PC-9 (cell line): ENCODE measurements around the gene ARFIP1. TPM values are rescaled to one million over a fixed set of nuclear protein-coding genes. Genes with fewer than 3 reads are reported as not detected.

Experiments
- BruUV-seq: library from RNA; stranded (reverse); fragments of 400-500 nt; replicated peaks from 2 replicates; lab custom pipeline; 2021; lab: Mats Ljungman, UMichigan
- CTCF ChIA-PET: fragments of 300-600 bp; sonication (Branson Sonifier 250); formaldehyde crosslinking; loops from one replicate; lab custom pipeline; 2022; ENCODE audit warnings: antibody characterized with exemption; lab: Charles Lee
- POLR2A ChIA-PET: fragments of 300-600 bp; sonication (Branson Sonifier 250); formaldehyde crosslinking; loops from one replicate; lab custom pipeline; 2022; ENCODE audit warnings: antibody characterized with exemption; ENCODE audit not compliant: unreplicated experiment; lab: Charles Lee
- DNase-seq, 2 experiments: peaks; one replicate each; pipeline versions ENCODE4 v3.0.0 to v3.0.0-alpha.2; 2015 to 2022; ENCODE audit warnings: mixed read lengths in 1 of 2
- H2AFZ ChIP-seq: fragments of 200-600 bp; sonication (generic); 2 replicates; pipeline ENCODE4 v1.8.1; 2017; ENCODE audit warnings: antibody characterized with exemption
- H3F3A ChIP-seq: fragments of 200-600 bp; sonication (generic); 2 replicates; pipeline ENCODE4 v1.8.1; 2017; ENCODE audit warnings: antibody characterized with exemption, mild to moderate bottlenecking, low read depth; ENCODE audit not compliant: insufficient read depth
- H3K27ac ChIP-seq: fragments of 200-600 bp; sonication (generic); 2 replicates; pipeline ENCODE4 v1.6.1; 2016; ENCODE audit warnings: mixed run types
- H3K27me3 ChIP-seq: fragments of 200-600 bp; sonication (generic); 2 replicates; pipeline ENCODE4 v1.6.1; 2016; ENCODE audit warnings: low read depth, mixed run types; ENCODE audit not compliant: insufficient read depth
- H3K36me3 ChIP-seq: fragments of 200-600 bp; sonication (generic); 2 replicates; pipeline ENCODE4 v1.6.1; 2016; ENCODE audit warnings: low read depth, mixed run types
- H3K4me1 ChIP-seq: fragments of 200-600 bp; sonication (generic); replicated peaks from 2 replicates; pipeline ENCODE4 v1.6.1; 2016; ENCODE audit warnings: mixed run types; ENCODE audit not compliant: insufficient read depth
- H3K4me2 ChIP-seq: fragments of 200-600 bp; sonication (generic); 2 replicates; pipeline ENCODE4 v1.6.1; 2017; ENCODE audit warnings: mixed run types
- H3K4me3 ChIP-seq: fragments of 200-600 bp; sonication (generic); 2 replicates; pipeline ENCODE4 v1.6.1; 2016; ENCODE audit warnings: mixed run types
- H3K79me2 ChIP-seq: fragments of 200-600 bp; sonication (generic); 2 replicates; pipeline ENCODE4 v1.6.1; 2017; ENCODE audit warnings: low read depth, mixed run types
- H3K9me2 ChIP-seq: fragments of 200-600 bp; sonication (generic); 2 replicates; pipeline ENCODE4 v1.8.1; 2017; ENCODE audit warnings: mild to moderate bottlenecking; ENCODE audit not compliant: insufficient read depth
- H3K9me3 ChIP-seq: fragments of 200-600 bp; sonication (generic); 2 replicates; pipeline ENCODE4 v1.8.1; 2016; ENCODE audit warnings: low read depth; ENCODE audit not compliant: insufficient read depth
- H4K20me1 ChIP-seq: fragments of 200-600 bp; sonication (generic); 2 replicates; pipeline ENCODE4 v1.8.1; 2017; ENCODE audit not compliant: insufficient read depth
- EZH2 ChIP-seq: fragments of 200-600 bp; sonication (generic); IDR thresholded peaks from 2 replicates; pipeline ENCODE4 v1.8.0; 2017; ENCODE audit warnings: antibody characterized with exemption, low read depth
- intact Hi-C: fragments of 100-400 bp; cut with micrococcal nuclease; formaldehyde crosslinking; loops from one replicate; pipeline ENCODE4 v1.10.0; 2022; ENCODE audit not compliant: unreplicated experiment
- total RNA-seq: library from RNA; stranded (reverse); gene quantifications from 2 replicates; pipeline ENCODE4 v1.2.3, GENCODE V29; 2021
- TF ChIP-seq, protein P1 (sequence below): fragments of 200-600 bp; sonication (generic); conservative IDR thresholded peaks from 2 replicates; pipeline ENCODE4 v1.6.1; 2017; ENCODE audit warnings: mixed run types, antibody characterized with exemption, mild to moderate bottlenecking, moderate library complexity

ARFIP1 gene
- total RNA-seq, 1 experiment from 2014 or later: 38.4 TPM

DNA sequence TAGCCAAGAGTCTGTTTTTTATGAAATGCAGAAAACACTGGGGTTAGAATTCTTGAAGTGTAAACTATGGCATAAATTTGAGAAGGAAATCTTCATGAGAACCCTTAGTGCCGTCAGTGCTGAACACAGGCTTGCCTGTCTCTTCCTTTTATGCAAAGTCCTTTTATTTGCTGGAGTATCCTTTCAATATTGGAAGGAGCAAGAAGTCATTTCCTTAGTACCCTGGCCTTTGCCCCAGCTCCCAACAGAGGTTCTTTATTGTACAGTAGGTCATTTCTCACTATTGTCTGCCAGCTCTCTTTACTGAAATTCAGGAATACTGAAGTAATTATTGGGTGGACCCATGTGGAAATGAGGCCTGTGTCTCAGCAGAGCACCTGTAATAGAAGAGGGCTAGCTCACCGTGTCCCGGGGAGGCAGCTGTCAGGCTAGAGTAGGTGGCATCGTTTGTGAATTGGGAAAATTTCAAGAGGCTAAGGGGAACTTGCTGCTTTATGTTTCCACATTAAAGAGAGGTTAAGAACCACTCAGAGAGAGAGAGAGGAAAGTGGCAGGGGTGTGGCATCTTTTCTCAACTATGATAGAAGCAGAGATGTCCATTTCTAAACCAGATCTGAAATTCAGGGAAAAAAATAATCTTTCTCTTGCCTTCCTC, 165.0 kb downstream of the ARFIP1 start:
- Histone ChIP-seq H3K4me1 (no peaks in the 10 kb centered on the region), H3K9me2 (no peaks in the 10 kb centered on the region), H3K9me3 (no peaks in the 10 kb centered on the region), H3K36me3 (no peaks in the 10 kb centered on the region), H3K27me3 (no peaks in the 10 kb centered on the region), H3K79me2 (no peaks in the 10 kb centered on the region), H3K4me2 (no peak overlapping the region), H2AFZ (no peak overlapping the region), H4K20me1 (no peaks in the 10 kb centered on the region), H3K4me3 (no peak overlapping the region), H3K27ac (no peak overlapping the region), H3F3A (no peaks in the 10 kb centered on the region)
- CTCF ChIA-PET: interaction anchor here (0.5 kb wide), 1 partner anchor 300 kb away, joined by 3 read pairs; no protein-coding TSS in a partner anchor
- intact Hi-C loops: no loop called here
- TF ChIP-seq EZH2: no peak
- TF ChIP-seq, protein P1, sequence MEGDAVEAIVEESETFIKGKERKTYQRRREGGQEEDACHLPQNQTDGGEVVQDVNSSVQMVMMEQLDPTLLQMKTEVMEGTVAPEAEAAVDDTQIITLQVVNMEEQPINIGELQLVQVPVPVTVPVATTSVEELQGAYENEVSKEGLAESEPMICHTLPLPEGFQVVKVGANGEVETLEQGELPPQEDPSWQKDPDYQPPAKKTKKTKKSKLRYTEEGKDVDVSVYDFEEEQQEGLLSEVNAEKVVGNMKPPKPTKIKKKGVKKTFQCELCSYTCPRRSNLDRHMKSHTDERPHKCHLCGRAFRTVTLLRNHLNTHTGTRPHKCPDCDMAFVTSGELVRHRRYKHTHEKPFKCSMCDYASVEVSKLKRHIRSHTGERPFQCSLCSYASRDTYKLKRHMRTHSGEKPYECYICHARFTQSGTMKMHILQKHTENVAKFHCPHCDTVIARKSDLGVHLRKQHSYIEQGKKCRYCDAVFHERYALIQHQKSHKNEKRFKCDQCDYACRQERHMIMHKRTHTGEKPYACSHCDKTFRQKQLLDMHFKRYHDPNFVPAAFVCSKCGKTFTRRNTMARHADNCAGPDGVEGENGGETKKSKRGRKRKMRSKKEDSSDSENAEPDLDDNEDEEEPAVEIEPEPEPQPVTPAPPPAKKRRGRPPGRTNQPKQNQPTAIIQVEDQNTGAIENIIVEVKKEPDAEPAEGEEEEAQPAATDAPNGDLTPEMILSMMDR: no peak
- DNase-seq: no peak
- no TSS peak for BruUV-seq
- POLR2A ChIA-PET: no interaction called here

DNA sequence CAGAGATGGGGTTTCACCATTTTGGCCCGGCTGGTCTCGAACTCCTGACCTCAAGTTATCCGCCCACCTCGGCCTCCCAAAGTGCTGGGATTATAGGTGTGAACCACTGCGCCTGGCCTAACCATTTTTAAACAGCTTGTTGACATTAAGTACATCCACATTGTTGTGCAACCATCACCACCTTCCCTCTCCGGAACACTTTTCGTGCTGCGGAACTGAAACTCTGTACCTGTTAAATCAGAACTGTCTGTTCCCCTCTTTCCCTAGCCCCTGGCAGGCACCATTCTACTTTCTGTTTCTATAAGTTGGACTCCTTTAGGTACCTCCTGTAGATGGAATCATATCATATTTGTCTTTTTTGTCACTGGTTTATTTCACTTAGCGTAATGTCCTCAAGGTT, 165.9 kb downstream of the ARFIP1 start:
- H4K20me1 ChIP-seq: no peaks in the 10 kb centered on the region
- H3K36me3 ChIP-seq: no peaks in the 10 kb centered on the region
- H3K27me3 ChIP-seq: no peaks in the 10 kb centered on the region
- H3K27ac ChIP-seq: no peak overlapping the region
- no peak overlapping the region for H2AFZ ChIP-seq
- H3K4me3 ChIP-seq: no peak overlapping the region
- ChIA-PET POLR2A (no interaction called here), CTCF (no interaction called here)
- H3K4me2 ChIP-seq: no peak overlapping the region
- H3K9me3 ChIP-seq: no peaks in the 10 kb centered on the region
- no peaks in the 10 kb centered on the region for H3F3A ChIP-seq
- H3K79me2 ChIP-seq: no peaks in the 10 kb centered on the region
- no TSS peak for BruUV-seq
- no peak for DNase-seq
- intact Hi-C loops: no loop called here
- H3K4me1 ChIP-seq: no peaks in the 10 kb centered on the region
- H3K9me2 ChIP-seq: no peaks in the 10 kb centered on the region
- TF ChIP-seq, protein P1: no peak

DNA sequence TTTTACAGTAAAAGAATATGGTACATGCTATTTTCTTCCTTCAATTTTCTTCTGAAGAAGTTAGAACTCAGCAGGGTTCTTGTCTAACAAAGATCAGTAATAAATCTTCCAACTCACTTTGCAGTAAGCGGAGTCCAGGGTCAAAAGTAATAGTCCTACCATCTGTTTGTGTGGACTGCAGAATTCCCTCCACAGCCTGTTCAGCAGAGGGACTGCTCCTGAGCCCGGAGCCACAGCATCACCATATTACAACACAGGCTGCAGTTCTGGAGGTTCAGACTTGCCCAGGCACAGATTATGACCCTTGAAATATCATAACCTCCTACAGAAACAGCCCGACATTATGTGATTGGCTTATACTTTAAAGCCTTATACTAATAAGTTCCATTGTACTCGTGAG, 166.7 kb downstream of the ARFIP1 start:
- ChIA-PET POLR2A (no interaction called here), CTCF (no interaction called here)
- Histone ChIP-seq H3K4me2 (no peak overlapping the region), H4K20me1 (no peaks in the 10 kb centered on the region), H3K79me2 (no peaks in the 10 kb centered on the region), H3K9me3 (no peaks in the 10 kb centered on the region), H3K27me3 (no peaks in the 10 kb centered on the region), H3K4me3 (no peak overlapping the region), H3K27ac (no peak overlapping the region), H3K9me2 (no peaks in the 10 kb centered on the region), H3F3A (no peaks in the 10 kb centered on the region), H2AFZ (no peak overlapping the region), H3K4me1 (no peaks in the 10 kb centered on the region), H3K36me3 (no peaks in the 10 kb centered on the region)
- DNase-seq: no peak
- intact Hi-C loops: no loop called here
- no TSS peak for BruUV-seq
- TF ChIP-seq, protein P1: no peak
- no peak for TF ChIP-seq EZH2
